GM18861 (cell line): ENCODE data around the gene TRAK1.

Experiments
- ATAC-seq: cut with Tn5 transposase; IDR thresholded peaks from one replicate; pipeline ENCODE4 v1.9.1; 2021; ENCODE audit not compliant: unreplicated experiment

Gene TRAK1

DNA sequence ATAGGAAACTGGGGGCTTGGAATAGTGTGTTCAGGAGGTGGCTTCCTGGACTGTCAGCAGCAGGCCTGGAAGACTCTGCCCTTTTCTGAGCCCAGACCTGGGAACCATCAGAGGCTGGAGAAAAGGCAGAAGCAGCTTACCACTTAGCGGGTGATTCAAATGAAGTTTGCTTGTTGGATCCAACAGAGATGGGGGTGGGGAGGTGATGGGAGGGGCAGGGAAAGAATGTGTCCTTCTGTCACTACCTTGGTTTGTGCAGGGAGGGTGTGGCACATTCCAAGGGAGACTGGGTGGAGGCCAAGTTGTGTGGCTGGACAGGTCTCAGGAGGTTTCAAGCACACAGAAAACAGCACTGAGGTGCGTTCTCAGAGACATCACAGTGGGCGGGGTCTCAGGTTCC is 58.8 kb downstream of the TRAK1 start:
- no peak for ATAC-seq

DNA sequence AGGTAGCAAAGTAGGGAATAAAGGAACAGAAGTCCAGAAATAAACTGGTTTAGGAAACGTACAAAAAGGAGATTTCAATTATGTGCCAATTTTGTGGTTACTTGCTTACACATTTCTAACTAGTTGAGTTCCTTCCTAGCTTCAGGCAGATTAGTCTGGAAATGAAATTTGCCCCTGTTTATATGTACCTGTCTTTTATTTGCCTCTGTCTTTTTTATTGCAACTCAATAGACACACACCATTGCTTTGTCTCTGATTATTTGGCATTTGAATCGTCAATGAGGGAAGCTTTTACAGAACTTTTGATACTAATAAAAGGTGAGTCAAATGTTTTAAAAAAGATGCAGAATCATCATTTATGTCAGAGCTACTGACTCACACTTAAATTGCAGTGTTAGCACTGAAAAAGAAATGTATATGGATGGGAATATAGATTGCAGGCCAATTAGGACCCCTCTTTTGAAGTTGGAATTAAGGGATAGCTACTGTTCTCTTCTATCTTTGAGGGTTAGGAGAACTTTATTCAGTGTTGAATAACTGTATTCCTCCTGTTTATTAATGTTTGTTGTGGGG is 60.5 kb downstream of the TRAK1 start:
- no peak for ATAC-seq

DNA sequence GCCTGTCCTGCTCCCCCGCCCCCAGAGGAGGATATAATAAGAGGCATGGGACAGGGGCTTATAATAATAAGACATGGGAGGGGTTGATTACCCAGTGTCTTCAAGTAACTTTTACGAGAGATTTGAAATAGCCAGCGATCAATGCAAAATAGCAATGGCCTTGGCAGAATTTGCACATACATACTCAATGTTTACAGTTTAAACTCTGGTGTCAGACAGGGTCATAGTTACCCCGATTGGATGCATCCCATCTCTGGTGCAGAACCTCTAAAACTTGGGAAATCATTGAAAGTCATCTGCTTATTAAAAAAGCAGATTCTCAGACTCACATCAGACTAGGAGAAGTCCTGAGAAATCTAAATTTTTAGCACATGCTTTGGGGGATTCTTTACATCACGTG is 61.0 kb downstream of the TRAK1 start:
- no peak for ATAC-seq

DNA sequence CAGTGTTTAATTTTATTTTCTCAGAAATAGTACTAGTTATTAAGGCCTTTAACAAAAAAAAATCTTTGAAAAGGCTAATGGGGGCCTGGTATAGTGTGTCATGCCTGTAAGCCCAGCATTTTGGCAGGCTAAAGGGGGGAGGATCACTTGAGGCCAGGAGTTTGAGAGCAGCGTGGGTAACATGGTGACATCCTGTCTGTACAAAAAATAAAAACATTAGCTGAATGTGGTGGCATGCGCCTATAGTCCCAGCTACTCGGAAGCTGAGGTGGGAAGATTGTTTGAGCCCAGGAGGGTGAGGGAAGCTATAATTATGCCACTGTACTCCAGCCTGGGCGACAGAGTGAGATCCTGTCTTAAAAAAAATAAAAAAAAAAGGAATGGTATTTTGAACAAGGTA is 61.9 kb downstream of the TRAK1 start:
- no peak for ATAC-seq

DNA sequence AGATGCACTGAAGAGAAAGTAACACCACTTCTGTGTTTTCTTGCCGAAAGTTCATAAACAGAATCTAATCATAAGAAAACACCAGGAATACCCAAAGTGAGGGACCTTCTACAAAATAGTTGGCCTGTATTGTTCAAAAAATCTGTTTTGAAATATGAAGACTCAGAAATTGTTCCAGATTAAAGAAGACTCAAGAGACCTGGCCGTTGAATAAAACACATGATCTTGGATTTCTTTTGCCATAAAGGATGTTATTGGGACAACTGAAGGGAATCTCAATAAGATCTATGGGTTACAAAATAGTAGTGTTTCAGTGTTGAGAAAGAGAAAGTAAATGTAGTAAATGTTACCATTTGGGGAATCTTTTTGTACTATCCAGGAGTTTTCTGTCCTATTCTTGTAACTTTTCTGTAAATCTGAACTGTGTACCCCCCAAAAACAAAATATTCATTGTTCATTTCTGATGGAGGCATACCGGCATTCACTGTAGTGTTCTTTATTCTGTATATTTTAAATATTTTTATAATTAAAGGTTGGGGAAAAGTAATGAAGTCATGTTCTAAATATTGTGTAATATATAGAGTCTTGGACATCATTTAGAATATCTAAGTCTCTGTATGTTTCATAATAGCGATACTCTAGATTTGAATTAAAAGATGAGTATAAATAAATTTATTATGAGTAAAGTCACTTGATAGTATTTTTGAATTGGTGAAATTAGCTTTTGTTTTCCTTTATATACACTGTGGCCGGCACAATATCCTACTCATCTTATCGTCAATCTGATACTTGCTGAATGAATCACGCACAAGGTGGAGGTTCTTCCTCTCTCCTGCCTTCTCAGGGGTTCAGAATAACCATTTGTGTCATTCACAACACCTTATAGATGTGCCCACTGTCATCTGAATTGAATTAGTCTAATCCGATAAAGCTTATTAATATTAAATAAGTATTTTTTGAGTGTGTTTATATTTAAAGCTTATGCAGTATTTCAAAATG is 66.7 kb downstream of the TRAK1 start:
- no peak for ATAC-seq

DNA sequence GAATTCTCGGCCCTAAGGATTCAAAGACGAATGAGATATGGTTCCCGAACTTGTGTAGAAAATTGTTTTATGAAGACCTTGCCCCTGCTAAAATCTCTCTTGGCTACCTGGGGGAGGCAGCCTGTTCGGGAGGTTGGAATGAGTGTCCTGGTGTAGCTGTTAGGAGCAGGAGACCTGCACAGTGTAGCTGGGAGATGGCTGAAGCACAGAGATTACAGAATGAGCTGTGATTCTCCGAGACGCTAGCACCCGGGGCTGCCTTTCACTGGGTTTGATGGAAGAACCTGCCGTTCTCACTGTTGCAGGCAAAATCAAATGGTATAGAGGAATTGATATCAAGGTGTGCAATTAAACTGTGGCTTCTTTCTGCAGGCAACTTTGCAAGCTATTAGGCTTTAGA is 68.0 kb downstream of the TRAK1 start:
- no peak for ATAC-seq

DNA sequence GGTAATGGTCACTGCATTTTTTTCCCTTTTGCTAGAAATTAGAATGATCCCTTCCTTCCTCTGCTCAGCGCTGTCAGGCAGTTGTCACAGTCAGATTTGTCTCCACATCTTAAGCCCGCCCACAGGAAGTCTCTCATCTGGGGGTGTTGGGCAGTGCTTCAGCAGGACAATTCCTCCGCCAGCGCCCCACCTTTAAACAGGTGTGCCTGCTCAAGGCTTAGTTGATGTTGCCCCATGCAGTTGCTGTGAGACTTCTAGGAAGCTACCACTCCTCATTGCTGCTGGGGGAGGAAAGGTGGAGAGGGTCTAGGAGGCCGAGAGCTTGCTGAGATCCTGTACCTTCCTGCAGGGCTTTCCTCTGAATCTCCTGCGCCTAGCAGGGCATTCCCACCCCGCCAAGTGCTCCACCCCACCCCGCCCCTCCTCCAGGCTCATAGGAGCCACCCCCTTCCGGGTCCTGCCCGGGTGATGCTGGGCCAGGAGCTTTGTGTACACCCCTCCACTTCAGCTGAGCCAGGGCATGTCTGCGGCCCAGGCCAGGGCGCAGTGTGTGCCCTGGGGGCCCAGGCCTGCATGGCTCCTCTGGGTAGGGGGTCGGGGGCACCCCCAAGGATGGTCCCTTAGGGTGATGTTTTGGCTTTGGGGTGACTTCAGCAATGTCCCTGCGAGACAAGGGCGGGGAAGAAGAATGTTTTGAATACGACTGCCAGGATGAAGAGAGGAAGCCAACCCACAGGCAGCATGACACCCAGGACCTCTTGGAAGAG is 68.7 kb downstream of the TRAK1 start:
- ATAC-seq, result peak; percentile 71

DNA sequence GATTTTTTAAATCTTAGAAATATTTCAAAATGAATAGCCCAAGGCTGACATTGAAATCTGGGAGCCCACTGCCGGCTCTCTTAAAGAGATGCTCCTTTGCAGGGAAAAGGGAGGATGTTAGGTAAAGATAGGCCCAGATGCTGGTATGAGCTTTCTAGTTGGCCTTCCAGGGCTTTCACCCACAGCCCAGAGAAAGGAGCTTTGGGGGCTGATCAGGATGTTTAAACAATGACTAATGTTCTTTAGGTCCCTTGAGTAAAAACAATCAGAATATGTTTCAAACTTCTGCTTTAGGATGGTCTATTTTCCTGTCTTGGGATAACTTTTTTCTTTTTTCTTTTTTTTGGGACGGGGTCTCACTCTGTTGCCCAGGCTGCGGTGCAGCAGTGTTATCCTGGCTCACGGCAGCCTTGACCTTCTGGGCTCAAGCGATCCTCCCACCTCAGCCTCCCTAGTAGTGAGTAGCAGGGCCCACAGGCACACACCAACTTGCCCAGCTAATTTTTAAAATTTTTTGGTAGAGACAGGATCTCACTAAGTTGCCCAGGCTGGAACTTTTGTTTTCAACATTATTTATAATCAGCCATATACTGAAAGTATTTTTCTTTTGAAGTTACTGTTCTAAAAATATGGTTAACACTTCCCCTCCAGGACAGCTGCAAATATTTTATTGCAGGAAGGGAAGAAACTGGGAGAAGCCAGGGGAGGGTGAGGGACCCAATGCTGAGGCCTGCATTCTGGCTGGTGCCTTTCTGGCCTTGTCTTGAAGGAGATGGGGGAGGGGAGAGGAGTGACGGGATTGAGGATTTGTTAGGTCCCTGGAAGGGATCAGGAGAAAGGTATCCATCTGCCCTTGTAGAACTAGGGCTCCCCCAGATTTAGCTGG is 70.1 kb downstream of the TRAK1 start:
- ATAC-seq, result no peak

DNA sequence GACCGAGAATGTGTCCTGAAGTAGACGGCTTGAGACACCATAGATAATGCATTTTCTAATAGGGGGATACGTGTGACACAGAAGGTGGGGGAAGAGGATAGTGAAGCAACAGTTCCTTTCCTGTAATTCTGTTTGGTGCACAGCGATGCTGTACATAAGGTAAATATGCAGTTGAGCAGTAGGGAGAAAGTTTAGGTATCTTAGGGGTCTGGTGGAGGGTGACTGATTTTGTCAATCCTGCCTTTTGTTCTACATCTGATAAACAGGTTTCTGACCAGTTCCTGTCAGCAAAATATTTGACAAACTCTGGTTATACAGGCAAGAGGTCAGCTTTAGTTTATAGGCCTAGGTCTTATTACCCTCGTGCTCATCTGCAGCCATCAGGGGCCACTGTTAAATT is 71.3 kb downstream of the TRAK1 start:
- no peak for ATAC-seq

DNA sequence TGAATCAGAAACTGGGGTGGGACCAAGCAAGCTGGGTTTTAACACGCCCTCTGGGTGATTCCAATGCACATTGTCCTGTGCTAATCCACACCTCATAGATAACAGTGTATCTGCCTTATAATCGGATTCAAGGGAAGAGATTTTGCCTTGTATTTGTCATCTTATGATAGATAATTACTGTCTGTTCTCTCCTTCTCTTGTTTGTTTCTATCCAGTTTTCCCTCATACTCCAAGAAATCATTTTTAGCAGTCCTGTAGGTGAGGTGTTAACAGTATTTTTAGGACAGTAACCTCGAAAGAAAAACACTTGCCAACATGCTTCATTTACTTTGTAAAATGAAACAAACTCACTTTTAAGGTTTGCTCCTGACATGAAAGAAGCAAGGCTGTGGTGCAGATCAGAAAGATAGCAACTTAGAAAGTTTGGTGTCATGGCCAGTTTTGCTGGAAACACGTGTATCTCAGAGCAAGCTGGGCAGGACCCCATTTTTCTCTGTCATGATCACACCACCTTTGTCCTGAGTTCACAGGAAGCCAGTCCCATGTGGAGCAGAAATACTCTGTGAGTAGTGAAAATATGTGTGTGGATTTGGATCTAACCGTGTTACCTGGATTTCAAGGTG is 72.6 kb downstream of the TRAK1 start:
- no peak for ATAC-seq

DNA sequence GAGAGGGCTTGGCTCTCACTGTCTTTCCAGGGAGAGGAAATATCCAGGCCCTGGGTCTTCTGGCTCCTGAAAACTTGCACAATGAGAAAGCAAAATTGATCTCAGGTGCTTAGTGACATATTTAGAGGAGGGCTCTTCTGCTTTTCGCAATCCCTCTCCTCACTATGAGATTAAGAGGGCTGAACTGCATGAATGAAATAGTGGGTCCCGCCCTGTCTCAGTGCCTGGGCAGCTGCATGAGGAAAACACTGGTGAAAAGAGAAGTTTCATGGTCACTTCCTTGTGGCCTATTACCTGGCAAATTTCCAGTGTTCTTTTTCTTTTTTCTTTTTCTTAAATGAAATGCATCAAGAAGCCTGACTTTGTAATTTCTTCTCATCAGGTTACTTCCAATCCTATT is 73.5 kb downstream of the TRAK1 start:
- no peak for ATAC-seq

DNA sequence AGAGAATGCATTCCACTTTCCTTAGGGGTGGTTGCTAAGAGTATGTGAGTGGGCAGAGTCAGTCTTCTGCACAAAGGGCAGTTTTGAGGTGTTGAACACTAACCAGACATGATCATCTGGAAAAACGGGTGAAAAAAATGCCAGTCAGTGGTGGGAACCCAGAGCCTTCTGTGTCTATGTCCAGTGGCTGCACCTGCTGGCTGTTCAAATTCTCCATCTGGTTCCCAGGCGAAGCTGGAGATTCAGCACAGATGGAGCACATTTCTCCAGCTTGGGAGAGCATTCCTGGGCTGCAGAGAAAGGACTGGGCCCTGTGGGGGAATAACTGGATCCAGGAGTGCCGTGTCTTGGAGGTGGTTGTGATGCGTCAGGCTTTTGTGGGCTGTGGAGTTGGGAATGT is 74.1 kb downstream of the TRAK1 start:
- no peak for ATAC-seq

DNA sequence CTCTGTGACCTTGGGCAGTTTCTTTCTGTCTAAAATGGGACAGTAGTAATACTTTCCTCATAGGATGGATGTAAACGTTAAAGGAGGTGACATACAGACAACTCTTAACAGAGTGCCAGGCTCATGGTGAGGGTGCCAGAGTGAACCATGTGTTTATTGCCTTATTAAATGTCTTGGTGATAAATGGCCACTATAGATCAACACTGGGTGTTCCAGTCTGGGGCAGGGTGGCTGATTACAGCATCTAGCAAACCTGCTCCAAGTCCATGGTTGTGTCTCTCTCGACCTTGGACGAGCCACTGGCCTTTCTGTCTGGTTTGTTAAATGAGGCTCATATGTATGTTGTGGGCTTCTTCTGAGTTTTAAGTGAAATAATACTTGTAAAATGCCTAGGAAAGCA is 75.1 kb downstream of the TRAK1 start:
- ATAC-seq, result no peak

DNA sequence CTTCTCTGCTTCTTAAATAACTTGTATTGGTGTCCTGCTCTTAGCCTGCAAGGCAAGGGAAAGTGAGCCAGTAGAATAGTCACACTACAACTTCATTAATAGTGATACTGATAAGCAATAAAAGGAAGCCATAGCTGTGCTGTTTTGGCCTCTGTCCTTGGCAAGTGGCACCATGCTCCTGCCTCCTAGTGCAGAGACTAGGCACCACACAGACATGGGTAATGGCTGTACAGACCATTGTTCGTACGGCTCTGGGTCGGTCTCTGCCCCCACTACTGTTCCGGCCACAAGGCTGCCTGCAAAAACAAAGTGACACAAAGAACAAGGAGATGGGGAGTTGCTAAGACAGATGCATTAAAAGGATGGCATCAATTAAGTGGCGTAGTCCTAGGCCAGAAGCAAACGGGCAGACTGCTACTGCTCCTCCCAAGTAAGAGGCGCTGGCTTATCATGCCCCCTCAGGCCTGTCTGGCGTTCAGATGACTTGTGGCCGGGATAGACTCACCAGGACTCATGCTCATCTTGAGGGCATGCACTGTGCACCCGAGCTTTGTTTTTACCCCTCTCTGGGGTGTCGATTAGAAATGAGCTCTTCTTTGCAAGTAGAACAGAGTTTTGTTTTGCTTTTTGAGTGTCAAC is 75.6 kb downstream of the TRAK1 start:
- no peak for ATAC-seq

DNA sequence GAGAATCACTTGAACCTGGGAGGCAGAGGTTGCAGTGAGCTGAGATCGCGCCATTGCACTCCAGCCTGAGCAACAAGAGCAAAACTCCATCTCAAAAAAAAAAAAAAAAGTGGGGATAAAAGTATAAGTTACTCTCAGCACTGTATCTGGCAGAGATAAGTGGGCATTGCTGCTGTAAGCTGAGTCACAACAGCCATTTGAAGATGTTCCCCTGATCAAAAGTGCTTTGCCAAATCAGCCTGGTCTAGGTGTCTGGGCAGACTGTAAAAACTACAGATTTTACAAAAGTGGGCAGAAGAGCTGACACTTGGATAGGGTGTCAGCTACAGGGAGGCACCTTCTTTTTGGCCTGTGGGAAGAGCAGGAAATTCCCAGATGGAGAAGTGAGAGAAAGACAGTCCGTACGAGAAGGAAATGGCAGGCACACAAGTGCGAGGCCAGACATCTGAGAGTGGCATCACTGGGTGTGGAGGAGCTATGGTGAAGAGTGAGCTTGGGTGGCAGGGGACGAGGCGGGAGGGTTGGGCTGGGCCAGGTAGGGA is 78.5 kb downstream of the TRAK1 start:
- no peak for ATAC-seq

DNA sequence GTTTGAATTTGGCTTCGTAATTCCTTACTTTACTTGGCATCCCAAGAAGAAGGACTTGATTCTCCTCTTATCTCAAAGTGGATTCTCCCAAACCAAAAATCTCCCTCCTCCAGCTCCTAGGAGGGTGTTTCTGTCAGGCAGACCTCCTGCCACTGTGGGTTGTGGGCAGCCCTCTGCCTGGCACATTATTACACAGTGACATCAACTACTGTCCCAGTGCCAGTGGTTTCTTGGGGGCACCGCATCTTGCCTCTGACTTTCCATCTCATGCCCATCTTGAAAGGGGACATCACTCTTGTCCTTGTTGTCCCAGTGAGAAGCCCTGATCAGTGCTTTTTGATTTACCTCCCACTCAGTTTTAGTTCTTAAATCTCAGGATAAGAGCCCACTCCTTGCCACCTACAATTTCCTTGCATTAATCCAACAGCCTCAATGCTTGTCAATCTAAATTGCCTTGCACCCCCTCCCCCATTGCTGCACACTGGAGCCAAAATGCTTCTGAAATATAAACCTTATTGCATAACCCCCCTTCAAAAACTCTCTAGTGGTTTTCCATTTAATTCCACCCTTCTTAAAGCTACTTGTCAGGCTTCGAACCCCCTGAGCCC is 81.0 kb downstream of the TRAK1 start:
- no peak for ATAC-seq

DNA sequence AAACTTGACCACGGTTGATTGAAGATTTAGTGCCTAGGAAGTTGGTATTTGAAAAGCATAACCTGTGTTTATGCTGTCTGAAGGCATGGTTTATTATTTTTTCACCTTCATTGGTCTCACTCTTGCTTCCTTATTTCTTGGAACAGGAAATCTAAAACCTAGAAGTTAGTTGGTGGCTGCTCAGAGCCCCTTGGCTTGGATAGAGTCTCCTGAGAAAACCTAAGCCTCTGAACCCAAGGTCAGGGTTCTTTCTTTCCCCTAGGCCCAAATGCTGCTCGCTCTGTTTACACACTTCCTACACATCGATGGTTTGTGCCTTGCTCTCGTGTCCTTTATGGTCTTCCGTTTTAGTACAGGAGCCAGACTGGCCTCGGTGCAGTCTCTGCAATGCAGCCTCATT is 82.2 kb downstream of the TRAK1 start:
- ATAC-seq, result no peak

DNA sequence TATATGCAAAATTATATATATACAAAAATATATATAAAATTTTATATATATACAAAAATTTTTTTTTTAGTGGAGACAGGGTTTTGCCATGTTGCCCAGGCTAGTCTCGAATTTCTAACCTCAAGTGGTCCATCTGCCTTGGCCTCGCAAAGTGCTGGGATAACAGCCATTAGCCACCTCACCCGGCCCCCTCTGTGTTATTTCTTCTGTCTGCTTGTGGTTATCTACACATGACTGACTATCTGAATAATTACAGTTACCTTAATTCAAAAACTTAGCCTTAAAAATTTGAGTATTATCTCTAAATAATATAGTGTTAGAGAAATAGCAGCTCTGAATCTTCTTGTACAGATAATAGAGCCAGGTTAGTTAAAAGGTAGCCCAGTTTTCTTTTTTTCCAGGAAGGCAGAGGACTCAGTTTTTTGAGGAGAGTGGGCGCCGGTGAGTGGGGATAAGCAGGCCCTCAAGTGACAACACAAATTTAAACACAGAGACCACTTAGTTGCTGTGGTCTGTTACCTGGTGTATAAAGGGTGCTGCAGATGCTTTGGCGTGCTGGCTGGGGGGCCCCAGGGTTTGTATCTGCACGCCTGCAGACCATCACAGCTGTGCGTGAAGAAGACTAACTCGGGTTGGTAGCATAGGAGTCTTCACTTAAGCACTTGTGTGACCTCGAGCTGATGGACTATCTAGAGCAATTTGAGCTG is 83.7 kb downstream of the TRAK1 start:
- no peak for ATAC-seq
